Activated CD4-positive, CD25-positive, alpha-beta regulatory T cell (primary cell): Measurements from ENCODE around the gene GFAP.

Source experiments
- DNase-seq, 4 experiments: peaks; one replicate each; lab custom pipeline; 2025; lab: John Stamatoyannopoulos, UW

Gene GFAP

GRCh38 chr17:44914148-44914547 is 1.2 kb downstream of the GFAP start:
- no peak for DNase-seq

- no peak for DNase-seq
Observed at GRCh38 chr17:44913676-44914075, 1.6 kb downstream of the GFAP start.

- no peak for DNase-seq
Observed at GRCh38 chr17:44912763-44913544, 2.3 kb downstream of the GFAP start.

GRCh38 chr17:44911133-44912001 is 3.9 kb downstream of the GFAP start:
- DNase-seq = peak in 3 of 4 experiments; percentile 11 to 26 (median 24)

GRCh38 chr17:44910231-44911106 is 4.8 kb downstream of the GFAP start:
- no peak for DNase-seq

- DNase-seq = no peak
Observed at GRCh38 chr17:44909681-44910144, 5.6 kb downstream of the GFAP start.

- no peak for DNase-seq
Observed at GRCh38 chr17:44908761-44909326, 6.5 kb downstream of the GFAP start.

GRCh38 chr17:44907729-44908470 is 7.4 kb downstream of the GFAP start:
- DNase-seq = no peak

GRCh38 chr17:44906763-44907728 is 8.3 kb downstream of the GFAP start:
- no peak for DNase-seq

- DNase-seq = no peak
Observed at GRCh38 chr17:44906010-44906646, 9.2 kb downstream of the GFAP start.

GRCh38 chr17:44905006-44906000 is 10.0 kb downstream of the GFAP start:
- no peak for DNase-seq

GRCh38 chr17:44904001-44904984 is 11.0 kb downstream of the GFAP start:
- no peak for DNase-seq

- DNase-seq = no peak
Observed at GRCh38 chr17:44903012-44903685, 12.2 kb downstream of the GFAP start.

GRCh38 chr17:44902135-44902760 is 13.1 kb downstream of the GFAP start:
- DNase-seq = no peak

- no peak for DNase-seq
Observed at GRCh38 chr17:44901411-44901921, 13.8 kb downstream of the GFAP start.
